HCT116 (cell line): ENCODE results near the gene WWOX. TPM values are rescaled to one million over a fixed set of nuclear protein-coding genes. Genes with fewer than 3 reads are reported as not detected.

ENCODE experiments used
- ATAC-seq: fragments of 200-7000 bp; cut with Tn5 transposase; 2 replicates; pipeline ENCODE4 v1.9.1; 2020; ENCODE audit warnings: mild to moderate bottlenecking, moderate library complexity
- BruUV-seq: library from RNA; stranded (reverse); fragments of 400-500 nt; replicated peaks from 2 replicates; lab custom pipeline; 2021; lab: Mats Ljungman, UMichigan
- CTCF ChIA-PET: fragments of 300-600 bp; sonication (Branson Sonifier 250); formaldehyde crosslinking; loops from one replicate; lab custom pipeline; 2021; ENCODE audit warnings: antibody characterized with exemption; lab: Charles Lee
- POLR2A ChIA-PET: fragments of 300-600, 350-600 bp; sonication (Branson Sonifier 250); formaldehyde crosslinking; loops from one replicate; lab custom pipeline; 2021; ENCODE audit warnings: antibody characterized with exemption; lab: Charles Lee
- RAD21 ChIA-PET, 2 experiments: fragments of 300-600 bp; sonication (Branson Sonifier 250); formaldehyde crosslinking; loops; one replicate each; lab custom pipeline; 2023; ENCODE audit warnings: low total read pairs in 2 of 2; ENCODE audit not compliant: uncharacterized antibody in 2 of 2, unreplicated experiment in 2 of 2, low non-redundant PET in 1 of 2; lab: Charles Lee
- DNase-seq: peaks from one replicate; pipeline ENCODE4 v3.0.0-alpha.2; 2010; ENCODE audit warnings: low read depth, low spot score
- H2AFZ ChIP-seq: fragments of 200-600 bp; shearing (Covaris generic), sonication (generic); 2 replicates; pipeline ENCODE4 v1.6.1; 2017; ENCODE audit warnings: low read depth, mixed run types, mixed read lengths, antibody characterized with exemption, low read length; ENCODE audit not compliant: poor library complexity, severe bottlenecking
- H3K27ac ChIP-seq: 2 replicates; pipeline ENCODE4 v1.5.1; 2012; ENCODE audit warnings: low read depth, low read length
- H3K27me3 ChIP-seq: fragments of 200-600 bp; sonication (generic); 2 replicates; pipeline ENCODE4 v1.6.1; 2016; ENCODE audit warnings: mixed run types, low read length, mixed read lengths; ENCODE audit not compliant: insufficient read depth
- H3K36me3 ChIP-seq, 2 experiments: fragments of 200-500 bp in 1 of 2; fragments of 200-600 bp in 1 of 2; sonication (Bioruptor generic) in 1 of 2; sonication (generic) in 1 of 2; 2 replicates each; pipeline versions ENCODE4 v1.5.1 to v1.6.1; 2014 to 2016; ENCODE audit warnings: low read length in 2 of 2, inconsistent platforms in 1 of 2, mixed read lengths in 1 of 2, mixed run types in 1 of 2; ENCODE audit not compliant: insufficient read depth in 2 of 2, control insufficient read depth in 1 of 2
- H3K4me1 ChIP-seq, 2 experiments: fragments of 200-600 bp in 1 of 2; sonication (generic) in 1 of 2; 2 replicates each; pipeline versions ENCODE4 v1.5.1 to v1.6.1; 2012 to 2017; ENCODE audit warnings: low read length in 2 of 2, inconsistent platforms in 1 of 2, mild to moderate bottlenecking in 1 of 2, mixed read lengths in 1 of 2, mixed run types in 1 of 2, moderate library complexity in 1 of 2; ENCODE audit not compliant: insufficient read depth in 2 of 2, control insufficient read depth in 1 of 2
- H3K4me2 ChIP-seq: fragments of 200-600 bp; sonication (generic); 2 replicates; pipeline ENCODE4 v1.6.1; 2017; ENCODE audit warnings: mixed run types, low read length, mixed read lengths
- H3K4me3 ChIP-seq, 2 experiments: fragments of 200-600 bp in 1 of 2; sonication (generic) in 1 of 2; replicated peaks in 1 of 2; 2 replicates each; pipeline ENCODE4 v1.5.1; 2011 to 2016; ENCODE audit warnings: low read length in 2 of 2, control low read depth in 1 of 2, low read depth in 1 of 2, mild to moderate bottlenecking in 1 of 2, mixed read lengths in 1 of 2, mixed run types in 1 of 2
- H3K79me2 ChIP-seq: fragments of 200-600 bp; sonication (generic); 2 replicates; pipeline ENCODE4 v1.6.1; 2017; ENCODE audit warnings: mild to moderate bottlenecking, mixed run types, low read length, moderate library complexity, mixed read lengths; ENCODE audit not compliant: insufficient read depth
- H3K9ac ChIP-seq: fragments of 200-600 bp; sonication (generic); 2 replicates; pipeline ENCODE4 v1.6.1; 2016; ENCODE audit warnings: low read length, mixed read lengths
- H3K9me2 ChIP-seq: fragments of 200-600 bp; sonication (generic), shearing (Covaris generic); 2 replicates; pipeline ENCODE4 v1.6.1; 2017; ENCODE audit warnings: mixed run types, mild to moderate bottlenecking, moderate library complexity; ENCODE audit not compliant: insufficient read depth
- H3K9me3 ChIP-seq, 2 experiments: fragments of 200-500 bp in 1 of 2; fragments of 200-600 bp in 1 of 2; sonication (Bioruptor generic) in 1 of 2; sonication (generic) in 1 of 2; 2 replicates each; pipeline ENCODE4 v1.6.1; 2014 to 2017; ENCODE audit warnings: low read length in 2 of 2, mixed read lengths in 2 of 2, inconsistent platforms in 1 of 2, low read depth in 1 of 2, mild to moderate bottlenecking in 1 of 2, mixed run types in 1 of 2, moderate library complexity in 1 of 2; ENCODE audit not compliant: control insufficient read depth in 1 of 2, insufficient read depth in 1 of 2
- H4K20me1 ChIP-seq: fragments of 200-600 bp; sonication (generic), shearing (Covaris generic); 2 replicates; pipeline ENCODE4 v1.6.1; 2017; ENCODE audit warnings: mixed run types, mild to moderate bottlenecking, moderate library complexity; ENCODE audit not compliant: insufficient read depth
- EGR1 ChIP-seq: IDR thresholded peaks from 2 replicates; pipeline ENCODE4 v1.6.1; 2012; ENCODE audit warnings: low read depth
- EZH2phosphoT487 ChIP-seq: fragments of 200-600 bp; IDR thresholded peaks from 2 replicates; pipeline ENCODE4 v1.6.1; 2018; ENCODE audit warnings: antibody characterized with exemption, borderline replicate concordance
- POLR2A ChIP-seq: IDR thresholded peaks from 2 replicates; pipeline ENCODE4 v1.7.0; 2011; ENCODE audit warnings: borderline replicate concordance; ENCODE audit not compliant: insufficient read depth, insufficient read length; ENCODE audit errors: extremely low read depth
- POLR2AphosphoS5 ChIP-seq: IDR thresholded peaks from 2 replicates; pipeline ENCODE4 v1.6.1; 2011; ENCODE audit warnings: mild to moderate bottlenecking, low read depth, low read length, moderate library complexity
- RAD21 ChIP-seq: IDR thresholded peaks from 2 replicates; pipeline ENCODE4 v1.6.1; 2012; ENCODE audit warnings: low read depth, mild to moderate bottlenecking
- TCF7L2 ChIP-seq: IDR thresholded peaks from 2 replicates; pipeline ENCODE4 v1.7.0; 2011; ENCODE audit warnings: borderline replicate concordance, inconsistent platforms; ENCODE audit not compliant: insufficient read depth, insufficient read length; ENCODE audit errors: extremely low read depth
- ZNF274 ChIP-seq: fragments of 200-500 bp; sonication (Bioruptor generic); IDR thresholded peaks from 2 replicates; pipeline ENCODE4 v1.6.1; 2014; ENCODE audit warnings: mild to moderate bottlenecking, low read depth, low read length, inconsistent platforms
- intact Hi-C: fragments of 100-400 bp; cut with micrococcal nuclease; formaldehyde crosslinking; loops from 2 replicates; pipeline ENCODE4 v1.10.0; 2022
- total RNA-seq: library from RNA; stranded (reverse); gene quantifications from one replicate; pipeline ENCODE4 v1.2.1, GENCODE V29; 2021; ENCODE audit not compliant: unreplicated experiment
- TF ChIP-seq, protein P1 (sequence below): IDR thresholded peaks from 2 replicates; pipeline ENCODE4 v1.6.1; 2012
- TF ChIP-seq, protein P2 (sequence below): IDR thresholded peaks from 2 replicates; pipeline ENCODE4 v1.6.1; 2011; ENCODE audit warnings: mild to moderate bottlenecking, low read length, moderate library complexity; ENCODE audit not compliant: insufficient replicate concordance; ENCODE audit errors: extremely low read depth

Gene WWOX
- total RNA-seq, 1 experiment from 2014 or later = 13.7 TPM

DNA sequence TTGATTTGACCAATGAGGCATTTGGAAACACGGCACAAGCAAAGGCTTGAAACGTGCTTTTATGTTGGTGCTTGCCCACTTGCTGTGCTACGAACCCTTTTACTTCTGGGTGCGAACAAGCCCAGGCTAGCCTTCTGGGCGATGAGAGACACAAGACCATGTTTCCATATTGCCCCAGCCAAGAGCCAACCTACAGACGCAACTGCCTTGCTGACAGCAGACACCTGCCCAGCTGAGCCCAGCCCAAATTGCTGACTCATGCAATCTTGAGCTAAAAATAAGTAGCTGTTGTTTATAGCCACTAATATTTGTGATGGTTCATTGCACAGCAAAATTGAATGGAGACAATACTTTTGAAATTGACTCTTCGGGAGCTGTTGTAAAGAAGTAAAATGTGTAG is 464.5 kb downstream of the WWOX start:
- H3K9ac ChIP-seq = no peak overlapping the region
- no peaks in the 10 kb centered on the region for H3K79me2 ChIP-seq
- no peaks in the 10 kb centered on the region for H3K4me1 ChIP-seq
- no peaks in the 10 kb centered on the region for H4K20me1 ChIP-seq
- no peak overlapping the region for H2AFZ ChIP-seq
- no peak overlapping the region for H3K27ac ChIP-seq
- ATAC-seq (no peak), DNase-seq (no peak)
- no peaks in the 10 kb centered on the region for H3K27me3 ChIP-seq
- H3K4me3 ChIP-seq = no peak overlapping the region
- no peaks in the 10 kb centered on the region for H3K9me2 ChIP-seq
- intact Hi-C loops = no loop called here
- H3K4me2 ChIP-seq = no peak overlapping the region
- ChIA-PET POLR2A (no interaction called here), CTCF (no interaction called here), RAD21 (no interaction called here)
- H3K9me3 ChIP-seq = no peaks in the 10 kb centered on the region
- BruUV-seq = no TSS peak
- no peaks in the 10 kb centered on the region for H3K36me3 ChIP-seq
- no peak for TF ChIP-seq TCF7L2
- TF ChIP-seq EZH2phosphoT487 = no peak
- no peak for TF ChIP-seq POLR2AphosphoS5
- no peak for TF ChIP-seq RAD21
- no peak for TF ChIP-seq POLR2A
- no peak for TF ChIP-seq EGR1
- TF ChIP-seq, protein P1, sequence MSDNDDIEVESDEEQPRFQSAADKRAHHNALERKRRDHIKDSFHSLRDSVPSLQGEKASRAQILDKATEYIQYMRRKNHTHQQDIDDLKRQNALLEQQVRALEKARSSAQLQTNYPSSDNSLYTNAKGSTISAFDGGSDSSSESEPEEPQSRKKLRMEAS = no peak
- no peak for TF ChIP-seq ZNF274
- TF ChIP-seq, protein P2, sequence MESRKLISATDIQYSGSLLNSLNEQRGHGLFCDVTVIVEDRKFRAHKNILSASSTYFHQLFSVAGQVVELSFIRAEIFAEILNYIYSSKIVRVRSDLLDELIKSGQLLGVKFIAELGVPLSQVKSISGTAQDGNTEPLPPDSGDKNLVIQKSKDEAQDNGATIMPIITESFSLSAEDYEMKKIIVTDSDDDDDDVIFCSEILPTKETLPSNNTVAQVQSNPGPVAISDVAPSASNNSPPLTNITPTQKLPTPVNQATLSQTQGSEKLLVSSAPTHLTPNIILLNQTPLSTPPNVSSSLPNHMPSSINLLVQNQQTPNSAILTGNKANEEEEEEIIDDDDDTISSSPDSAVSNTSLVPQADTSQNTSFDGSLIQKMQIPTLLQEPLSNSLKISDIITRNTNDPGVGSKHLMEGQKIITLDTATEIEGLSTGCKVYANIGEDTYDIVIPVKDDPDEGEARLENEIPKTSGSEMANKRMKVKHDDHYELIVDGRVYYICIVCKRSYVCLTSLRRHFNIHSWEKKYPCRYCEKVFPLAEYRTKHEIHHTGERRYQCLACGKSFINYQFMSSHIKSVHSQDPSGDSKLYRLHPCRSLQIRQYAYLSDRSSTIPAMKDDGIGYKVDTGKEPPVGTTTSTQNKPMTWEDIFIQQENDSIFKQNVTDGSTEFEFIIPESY = no peak
